Measurements from ENCODE around the gene VWC2L. TPM values are rescaled to one million over a fixed set of nuclear protein-coding genes. Genes with fewer than 3 reads are reported as not detected.

Gene VWC2L
- total and polyA plus RNA-seq, 2 experiments from 2014 or later: not detected

DNA sequence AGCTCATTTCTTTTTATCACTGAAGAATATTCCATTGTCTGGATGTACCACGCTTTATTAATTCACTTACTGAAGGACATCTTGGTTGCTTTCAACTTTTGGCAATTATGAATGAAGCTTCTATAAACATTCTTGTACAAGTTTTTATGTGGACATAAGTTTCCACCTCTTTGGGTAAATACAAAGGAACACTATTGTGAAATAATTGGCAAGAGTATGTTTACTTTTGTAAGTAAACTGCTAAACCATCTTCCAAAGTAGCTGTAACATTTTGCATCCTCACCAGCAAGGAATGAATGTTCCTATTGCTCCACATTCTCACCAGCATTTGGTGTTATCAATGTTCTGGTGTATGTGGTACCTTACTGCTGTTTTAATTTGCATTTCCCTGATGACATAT lies 15.8 kb upstream of the VWC2L start:
- H3K27ac ChIP-seq: no peak overlapping the region

GRCh38 chr2:214401580-214401979 lies 9.3 kb upstream of the VWC2L start:
- Histone ChIP-seq H3K27ac (no peak overlapping the region), H3K4me1 (ENCODE audit: insufficient read depth) (no peaks in the 10 kb centered on the region), H3K27me3 (replicated peaks; ENCODE audit: insufficient read depth) (no peaks in the 10 kb centered on the region), H3K79me2 (ENCODE audit: insufficient read depth) (no peaks in the 10 kb centered on the region), H2AFZ (no peak overlapping the region), H3K4me2 (ENCODE audit: unreplicated experiment) (no peak overlapping the region), H3K36me3 (ENCODE audit: low read depth) (no peaks in the 10 kb centered on the region), H3K4me3 (no peak overlapping the region), H4K20me1 (ENCODE audit: insufficient read depth) (no peaks in the 10 kb centered on the region), H3K9me3 (ENCODE audit: low read depth) (no peaks in the 10 kb centered on the region), H3K9me2 (ENCODE audit: insufficient read depth) (no peaks in the 10 kb centered on the region), H3F3A (ENCODE audit: insufficient read depth) (no peaks in the 10 kb centered on the region), H3K9ac (no peak overlapping the region)
- 29 to 37% methylated on average over 2 of the region's 2 CpGs for WGBS, 2 experiments (ENCODE audit: low coverage in 1 of 2, low lambda C conversion rate in 2 of 2, missing lambda C conversion rate in 2 of 2)
- no peak for TF ChIP-seq EZH2phosphoT487 (IDR thresholded peaks at IDR 0.05; ENCODE audit: insufficient read depth, low read depth)
- no peak for TF ChIP-seq EZH2 (IDR thresholded peaks at IDR 0.05; ENCODE audit: insufficient read depth, poor library complexity, severe bottlenecking)
- in situ Hi-C loops (cut with MboI): no loop called here
- DNase-seq: peak; percentile 4

More for the DNA sequence above, 15.8 kb upstream of the VWC2L start:
- no peaks in the 10 kb centered on the region for H3K36me3 ChIP-seq (ENCODE audit: low read depth)
- in situ Hi-C loops (cut with MboI): no loop called here
- no peaks in the 10 kb centered on the region; the same call in 1 of the 2 replicates for H3K27me3 ChIP-seq (replicated peaks; ENCODE audit: insufficient read depth)
- no peaks in the 10 kb centered on the region for H4K20me1 ChIP-seq (ENCODE audit: insufficient read depth)
- no peak overlapping the region for H3K4me2 ChIP-seq (ENCODE audit: unreplicated experiment)
- no peak overlapping the region for H2AFZ ChIP-seq
- peak; percentile 3 for DNase-seq
- WGBS, 2 experiments (ENCODE audit: low coverage in 1 of 2, low lambda C conversion rate in 2 of 2, missing lambda C conversion rate in 2 of 2): 19 to 20% methylated on average over 1 of the region's 1 CpG
- no peaks in the 10 kb centered on the region for H3F3A ChIP-seq (ENCODE audit: insufficient read depth)
- no peak overlapping the region for H3K9ac ChIP-seq
- no peaks in the 10 kb centered on the region for H3K79me2 ChIP-seq (ENCODE audit: insufficient read depth)
- no peaks in the 10 kb centered on the region for H3K9me2 ChIP-seq (ENCODE audit: insufficient read depth)
- H3K4me3 ChIP-seq: no peak overlapping the region
- H3K9me3 ChIP-seq (ENCODE audit: low read depth): no peaks in the 10 kb centered on the region
- TF ChIP-seq EZH2phosphoT487 (IDR thresholded peaks at IDR 0.05; ENCODE audit: insufficient read depth, low read depth) (no peak), EZH2 (IDR thresholded peaks at IDR 0.05; ENCODE audit: insufficient read depth, poor library complexity, severe bottlenecking) (no peak)
- no peaks in the 10 kb centered on the region for H3K4me1 ChIP-seq (ENCODE audit: insufficient read depth)

DNA sequence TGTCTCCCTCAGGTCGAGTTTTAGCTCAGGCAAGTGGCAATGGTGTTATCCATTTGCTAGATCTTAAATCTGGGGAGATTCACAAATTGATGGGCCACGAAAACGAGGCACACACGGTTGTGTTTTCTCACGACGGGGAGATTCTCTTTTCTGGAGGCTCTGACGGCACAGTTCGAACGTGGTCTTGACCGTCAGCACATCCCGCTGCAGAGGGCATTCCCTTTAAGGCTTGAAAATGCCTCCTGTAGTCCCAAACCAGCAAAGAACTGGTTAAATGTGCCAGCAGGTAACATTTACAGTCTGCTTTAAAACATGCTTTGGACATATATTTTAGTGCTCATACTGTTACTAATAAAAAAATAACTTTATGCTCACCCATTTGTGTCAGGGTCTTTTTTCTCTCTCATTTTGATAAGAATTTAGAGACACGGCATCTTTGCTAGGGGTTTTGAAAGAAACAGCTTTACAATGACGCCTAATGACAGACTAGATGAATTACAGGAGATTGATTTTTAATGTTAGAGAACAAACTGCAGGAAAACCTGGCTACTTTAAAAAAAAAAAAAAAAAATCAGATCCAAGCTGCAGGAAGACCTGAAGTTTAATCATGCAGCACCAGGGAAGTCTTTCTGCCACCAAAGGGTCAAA lies 602 bp upstream of the VWC2L start:
- no peaks in the 10 kb centered on the region for H3K27me3 ChIP-seq (replicated peaks; ENCODE audit: insufficient read depth)
- H3K9me2 ChIP-seq (ENCODE audit: insufficient read depth): no peaks in the 10 kb centered on the region
- H3K4me1 ChIP-seq (ENCODE audit: insufficient read depth): no peaks in the 10 kb centered on the region
- no peaks in the 10 kb centered on the region for H3F3A ChIP-seq (ENCODE audit: insufficient read depth)
- in situ Hi-C loops (cut with MboI): no loop called here
- no peak overlapping the region for H3K27ac ChIP-seq
- no peak for DNase-seq
- no peak overlapping the region for H2AFZ ChIP-seq
- no peak overlapping the region for H3K4me3 ChIP-seq
- no peaks in the 10 kb centered on the region for H3K79me2 ChIP-seq (ENCODE audit: insufficient read depth)
- no peaks in the 10 kb centered on the region for H3K36me3 ChIP-seq (ENCODE audit: low read depth)
- no peak overlapping the region for H3K9ac ChIP-seq
- H4K20me1 ChIP-seq (ENCODE audit: insufficient read depth): no peaks in the 10 kb centered on the region
- WGBS, 2 experiments (ENCODE audit: low coverage in 1 of 2, low lambda C conversion rate in 2 of 2, missing lambda C conversion rate in 2 of 2): 16 to 22% methylated on average over 13 of the region's 13 CpGs
- no peak for TF ChIP-seq EZH2 (IDR thresholded peaks at IDR 0.05; ENCODE audit: insufficient read depth, poor library complexity, severe bottlenecking)
- no peak for TF ChIP-seq EZH2phosphoT487 (IDR thresholded peaks at IDR 0.05; ENCODE audit: insufficient read depth, low read depth)
- H3K9me3 ChIP-seq (ENCODE audit: low read depth): no peaks in the 10 kb centered on the region
- H3K4me2 ChIP-seq (ENCODE audit: unreplicated experiment): no peak overlapping the region

GRCh38 chr2:214412679-214413078 lies 1.8 kb downstream of the VWC2L start:
- no peaks in the 10 kb centered on the region for H4K20me1 ChIP-seq (ENCODE audit: insufficient read depth)
- in situ Hi-C loops (cut with MboI): no loop called here
- H3K36me3 ChIP-seq (ENCODE audit: low read depth): no peaks in the 10 kb centered on the region

More at GRCh38 chr2:214412679-214413078, 1.8 kb downstream of the VWC2L start:
- H3K9ac ChIP-seq: no peak overlapping the region
- no peak overlapping the region for H3K27ac ChIP-seq
- no peaks in the 10 kb centered on the region for H3K27me3 ChIP-seq (replicated peaks; ENCODE audit: insufficient read depth)
- 15 to 21% methylated on average over 1 of the region's 1 CpG for WGBS, 2 experiments (ENCODE audit: low coverage in 1 of 2, low lambda C conversion rate in 2 of 2, missing lambda C conversion rate in 2 of 2)
- no peaks in the 10 kb centered on the region for H3K9me2 ChIP-seq (ENCODE audit: insufficient read depth)
- H3K9me3 ChIP-seq (ENCODE audit: low read depth): no peaks in the 10 kb centered on the region
- no peak for DNase-seq
- H3K4me1 ChIP-seq (ENCODE audit: insufficient read depth): no peaks in the 10 kb centered on the region
- no peaks in the 10 kb centered on the region for H3F3A ChIP-seq (ENCODE audit: insufficient read depth)
- no peak overlapping the region for H3K4me2 ChIP-seq (ENCODE audit: unreplicated experiment)
- TF ChIP-seq EZH2 (IDR thresholded peaks at IDR 0.05; ENCODE audit: insufficient read depth, poor library complexity, severe bottlenecking): no peak
- TF ChIP-seq EZH2phosphoT487 (IDR thresholded peaks at IDR 0.05; ENCODE audit: insufficient read depth, low read depth): no peak
- no peak overlapping the region for H2AFZ ChIP-seq
- no peak overlapping the region for H3K4me3 ChIP-seq
- H3K79me2 ChIP-seq (ENCODE audit: insufficient read depth): no peaks in the 10 kb centered on the region
